GM23338 (cell line): ENCODE data around the gene DTX1. TPM values are rescaled to one million over a fixed set of nuclear protein-coding genes. Genes with fewer than 3 reads are reported as not detected.

Source experiments
- ATAC-seq: fragments of 200-7000 bp; cut with Tn5 transposase; 3 replicates; pipeline ENCODE4 v1.9.1; 2020
- DNase-seq: peaks from one replicate; pipeline ENCODE4 v3.0.0-alpha.2; 2015; ENCODE audit warnings: low spot score
- H2AFZ ChIP-seq: fragments of 200-600 bp; sonication (generic); 2 replicates; pipeline ENCODE4 v1.8.0; 2016; ENCODE audit warnings: antibody characterized with exemption, mild to moderate bottlenecking, moderate library complexity
- H3F3A ChIP-seq: fragments of 200-600 bp; sonication (generic); replicated peaks from 2 replicates; pipeline ENCODE4 v1.8.0; 2017; ENCODE audit warnings: antibody characterized with exemption, mixed run types, low read depth
- H3K27ac ChIP-seq: fragments of 200-600 bp; sonication (generic); 2 replicates; pipeline ENCODE4 v1.6.1; 2016; ENCODE audit warnings: low read depth
- H3K27me3 ChIP-seq: fragments of 200-600 bp; sonication (generic); 2 replicates; pipeline ENCODE4 v1.8.0; 2016; ENCODE audit warnings: mild to moderate bottlenecking, mixed run types, moderate library complexity; ENCODE audit not compliant: insufficient read depth
- H3K36me3 ChIP-seq: fragments of 200-600 bp; sonication (generic); 2 replicates; pipeline ENCODE4 v1.8.0; 2016; ENCODE audit warnings: mild to moderate bottlenecking; ENCODE audit not compliant: insufficient read depth
- H3K4me1 ChIP-seq: fragments of 200-600 bp; sonication (generic); 2 replicates; pipeline ENCODE4 v1.8.0; 2016; ENCODE audit warnings: mild to moderate bottlenecking, moderate library complexity; ENCODE audit not compliant: insufficient read depth
- H3K4me2 ChIP-seq: fragments of 200-600 bp; sonication (generic); 2 replicates; pipeline ENCODE4 v1.7.1; 2017; ENCODE audit warnings: mixed run types
- H3K4me3 ChIP-seq: fragments of 200-600 bp; sonication (generic); 2 replicates; pipeline ENCODE4 v1.6.1; 2016; ENCODE audit warnings: mixed run types
- H3K79me2 ChIP-seq: fragments of 200-600 bp; sonication (generic); replicated peaks from 2 replicates; pipeline ENCODE4 v1.8.0; 2017; ENCODE audit warnings: mild to moderate bottlenecking; ENCODE audit not compliant: insufficient read depth
- H3K9me2 ChIP-seq: fragments of 200-600 bp; sonication (generic); 2 replicates; pipeline ENCODE4 v1.8.0; 2017; ENCODE audit not compliant: insufficient read depth
- H4K20me1 ChIP-seq: fragments of 200-600 bp; sonication (generic); replicated peaks from 2 replicates; pipeline ENCODE4 v1.8.0; 2017; ENCODE audit warnings: mild to moderate bottlenecking; ENCODE audit not compliant: insufficient read depth
- H3K27ac Mint-ChIP-seq: 2 replicates; pipeline ENCODE4 v1.8.0; 2020; ENCODE audit warnings: inconsistent platforms, mild to moderate bottlenecking, moderate library complexity, mixed read lengths
- H3K27me3 Mint-ChIP-seq: 3 replicates; pipeline ENCODE4 v1.8.0; 2022; ENCODE audit warnings: low read depth, mild to moderate bottlenecking, moderate library complexity, mixed read lengths, inconsistent platforms; ENCODE audit not compliant: insufficient read depth, poor library complexity
- H3K36me3 Mint-ChIP-seq: 3 replicates; pipeline ENCODE4 v1.8.0; 2021; ENCODE audit warnings: low read depth, mild to moderate bottlenecking, inconsistent platforms, moderate library complexity, mixed read lengths
- H3K4me1 Mint-ChIP-seq: 3 replicates; pipeline ENCODE4 v1.8.0; 2020; ENCODE audit warnings: mild to moderate bottlenecking, inconsistent platforms, mixed read lengths
- H3K4me3 Mint-ChIP-seq: 3 replicates; pipeline ENCODE4 v1.8.0; 2021; ENCODE audit warnings: moderate library complexity, mild to moderate bottlenecking, inconsistent platforms, mixed read lengths
- H3K9me3 Mint-ChIP-seq: 3 replicates; pipeline ENCODE4 v1.8.0; 2020; ENCODE audit warnings: moderate library complexity, mild to moderate bottlenecking, inconsistent platforms, mixed read lengths
- CREB1 ChIP-seq: fragments of 250-450 bp; sonication (Bioruptor Pico); IDR thresholded peaks from 2 replicates; pipeline ENCODE4 v1.5.0; 2020; ENCODE audit warnings: low read depth, mild to moderate bottlenecking, moderate library complexity
- CTCF ChIP-seq, 2 experiments: fragments of 200-600 bp in 1 of 2; sonication (generic) in 1 of 2; conservative IDR thresholded peaks; 2 replicates each; pipeline versions ENCODE4 v1.5.1 to v1.6.1; 2016 to 2017; ENCODE audit warnings: antibody characterized with exemption in 2 of 2, low read depth in 2 of 2, mild to moderate bottlenecking in 2 of 2, moderate library complexity in 1 of 2
- EZH2 ChIP-seq: fragments of 200-600 bp; sonication (generic); IDR thresholded peaks from one replicate; pipeline ENCODE4 v1.8.0; 2017; ENCODE audit warnings: antibody characterized with exemption, mild to moderate bottlenecking, low read depth; ENCODE audit not compliant: unreplicated experiment
- EZH2phosphoT487 ChIP-seq: fragments of 200-600 bp; sonication (generic); IDR thresholded peaks from one replicate; pipeline ENCODE4 v1.8.1; 2018; ENCODE audit warnings: antibody characterized with exemption; ENCODE audit not compliant: unreplicated experiment
- JUNB ChIP-seq: IDR thresholded peaks from one replicate; pipeline ENCODE4 v1.6.1; 2016; ENCODE audit warnings: antibody characterized with exemption; ENCODE audit not compliant: unreplicated experiment
- NANOG ChIP-seq: IDR thresholded peaks from 2 replicates; pipeline ENCODE4 v1.6.1; 2016; ENCODE audit warnings: antibody characterized with exemption, borderline replicate concordance
- POLR2AphosphoS5 ChIP-seq: IDR thresholded peaks from 2 replicates; pipeline ENCODE4 v1.6.1; 2016; ENCODE audit warnings: antibody characterized with exemption, low read depth
- REST ChIP-seq: IDR thresholded peaks from one replicate; pipeline ENCODE4 v1.6.1; 2018; ENCODE audit warnings: antibody characterized with exemption; ENCODE audit not compliant: unreplicated experiment
- STAT1 ChIP-seq: IDR thresholded peaks from one replicate; pipeline ENCODE4 v1.6.1; 2016; ENCODE audit warnings: antibody characterized with exemption; ENCODE audit not compliant: unreplicated experiment
- ZNF114 ChIP-seq: fragments of 250-450 bp; sonication (Bioruptor Pico); IDR thresholded peaks from 2 replicates; pipeline ENCODE4 v1.5.0; 2020; ENCODE audit warnings: mild to moderate bottlenecking, moderate library complexity
- ZNF331 ChIP-seq: fragments of 250-450 bp; sonication (Bioruptor Pico); IDR thresholded peaks from 2 replicates; pipeline ENCODE4 v1.5.0; 2020; ENCODE audit warnings: low read depth, mild to moderate bottlenecking, moderate library complexity
- ZNF462 ChIP-seq: fragments of 250-450 bp; sonication (Bioruptor Pico); IDR thresholded peaks from 2 replicates; pipeline ENCODE4 v1.5.0; 2020; ENCODE audit warnings: mild to moderate bottlenecking, moderate library complexity
- polyA plus RNA-seq: library from polyadenylated mRNA; unstranded; fragments of >200 nt; fragmentation: Nextera tagmentation; extraction: Ambion mirVana; gene quantifications from 2 replicates; pipeline ENCODE4 v1.2.1, GENCODE V29; 2016
- total RNA-seq: library from RNA; depleted of rRNA; stranded (reverse); fragments of >200 nt; shearing (Covaris generic); gene quantifications from 2 replicates; pipeline ENCODE4 v1.2.3, GENCODE V29; 2014
- TF ChIP-seq, protein P1 (sequence below): IDR thresholded peaks from 2 replicates; pipeline ENCODE4 v1.6.1; 2016; ENCODE audit warnings: antibody characterized with exemption

DTX1 gene
- total and polyA plus RNA-seq, 2 experiments from 2014 or later: 1.6 to 9.0 TPM

DNA sequence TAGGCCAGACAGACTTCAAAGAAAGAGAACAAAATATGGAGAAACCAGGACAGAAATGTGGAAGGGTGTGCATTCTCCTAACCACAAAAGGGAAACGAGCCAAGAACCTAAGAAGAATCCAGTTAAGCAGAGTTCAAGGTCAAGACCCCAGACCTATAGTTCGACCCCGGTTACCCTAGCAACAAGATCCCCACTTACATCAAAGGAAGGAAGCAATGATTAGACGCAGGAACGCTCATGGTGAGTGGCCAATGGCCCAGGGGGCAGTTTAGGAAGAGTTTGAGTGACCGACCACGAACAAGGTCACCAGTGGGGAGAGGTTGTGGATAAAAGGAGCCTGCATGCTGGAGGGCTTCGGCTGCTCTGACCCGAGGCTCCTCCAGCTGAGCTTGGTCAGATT, 42.0 kb upstream of the DTX1 start (continued):
- TF ChIP-seq ZNF114 (CRISPR knock-in tag) (no peak), CREB1 (no peak)

- Histone ChIP-seq H3K27me3 (no peaks in the 10 kb centered on the region), H3K4me2 (no peak overlapping the region), H3K79me2 (no peaks in the 10 kb centered on the region), H3K36me3 (no peaks in the 10 kb centered on the region), H3K4me3 (no peak overlapping the region), H2AFZ (no peak overlapping the region), H3F3A (no peaks in the 10 kb centered on the region), H3K9me2 (no peaks in the 10 kb centered on the region), H3K27ac (no peak overlapping the region), H3K4me1 (no peaks in the 10 kb centered on the region), H4K20me1 (no peaks in the 10 kb centered on the region)
- H3K27me3 Mint-ChIP-seq: peaks cover under 1% of the 10 kb centered on the region
- H3K4me1 Mint-ChIP-seq: no peaks in the 10 kb centered on the region
- no peak overlapping the region for H3K27ac Mint-ChIP-seq
- peaks cover 11% of the 10 kb centered on the region for H3K9me3 Mint-ChIP-seq
- TF ChIP-seq EZH2 (no peak), ZNF114 (CRISPR knock-in tag) (no peak), EZH2phosphoT487 (no peak), REST (no peak), STAT1 (no peak), NANOG (no peak), ZNF462 (CRISPR knock-in tag) (no peak), CREB1 (no peak), POLR2AphosphoS5 (no peak), CTCF (conservative IDR thresholded peaks at IDR 0.05; ENCODE audit: low read depth in 2 of 2) (no peak), ZNF331 (no peak), JUNB (no peak)
- TF ChIP-seq, protein P1, sequence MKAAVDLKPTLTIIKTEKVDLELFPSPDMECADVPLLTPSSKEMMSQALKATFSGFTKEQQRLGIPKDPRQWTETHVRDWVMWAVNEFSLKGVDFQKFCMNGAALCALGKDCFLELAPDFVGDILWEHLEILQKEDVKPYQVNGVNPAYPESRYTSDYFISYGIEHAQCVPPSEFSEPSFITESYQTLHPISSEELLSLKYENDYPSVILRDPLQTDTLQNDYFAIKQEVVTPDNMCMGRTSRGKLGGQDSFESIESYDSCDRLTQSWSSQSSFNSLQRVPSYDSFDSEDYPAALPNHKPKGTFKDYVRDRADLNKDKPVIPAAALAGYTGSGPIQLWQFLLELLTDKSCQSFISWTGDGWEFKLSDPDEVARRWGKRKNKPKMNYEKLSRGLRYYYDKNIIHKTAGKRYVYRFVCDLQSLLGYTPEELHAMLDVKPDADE: no peak
- DNase-seq: no peak
- no peak overlapping the region for H3K4me3 Mint-ChIP-seq
- H3K36me3 Mint-ChIP-seq: no peaks in the 10 kb centered on the region
- no peak for ATAC-seq
These were observed 39.7 kb upstream of the DTX1 start for GRCh38 chr12:113016796-113017195.
